NCI-H2196 treated with DMSO at 0.1 percent for 48 hours (cell line): ENCODE data around the gene PTGIR.

Experiments used
- DNase-seq: peaks from one replicate; lab custom pipeline; 2025; ENCODE audit not compliant: unreplicated experiment; lab: John Stamatoyannopoulos, UW

Gene PTGIR

DNA sequence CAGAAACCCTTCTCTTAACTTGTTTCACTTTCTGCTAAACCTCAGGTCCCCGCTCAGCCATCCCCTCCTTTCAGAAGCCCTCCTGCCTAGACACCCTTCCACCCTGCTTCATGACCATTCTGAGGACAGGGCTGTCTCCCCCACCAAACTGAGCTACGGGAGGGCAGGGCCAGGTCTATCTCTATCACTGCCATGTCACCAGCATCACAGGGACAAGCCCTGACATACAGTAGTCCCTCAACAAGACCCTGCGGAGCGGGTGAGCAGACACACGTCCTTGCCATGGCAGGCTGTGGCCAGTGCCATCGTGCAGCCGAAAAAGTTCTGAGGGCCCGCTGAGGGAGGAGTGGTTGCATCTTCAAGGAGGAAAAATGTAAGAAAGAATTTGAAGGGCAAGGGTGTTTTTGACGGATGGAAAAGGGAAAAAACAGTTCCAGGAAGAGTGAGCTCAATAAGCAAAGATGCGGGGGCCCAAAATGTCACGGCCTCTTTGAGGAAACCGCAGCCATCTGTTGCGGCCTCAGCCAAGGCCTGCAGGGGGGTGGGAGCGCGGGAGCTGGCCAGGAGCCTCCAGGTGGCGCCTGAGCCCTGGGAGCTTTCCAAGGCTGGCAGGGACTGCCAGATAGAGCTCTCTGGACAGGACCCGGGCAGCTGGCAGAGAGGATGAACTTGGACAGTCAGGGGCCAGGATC lies 8.1 kb downstream of the PTGIR start:
- DNase-seq = peak; percentile 56

GRCh38 chr19:46615966-46616365 lies 8.9 kb downstream of the PTGIR start:
- DNase-seq = no peak

DNA sequence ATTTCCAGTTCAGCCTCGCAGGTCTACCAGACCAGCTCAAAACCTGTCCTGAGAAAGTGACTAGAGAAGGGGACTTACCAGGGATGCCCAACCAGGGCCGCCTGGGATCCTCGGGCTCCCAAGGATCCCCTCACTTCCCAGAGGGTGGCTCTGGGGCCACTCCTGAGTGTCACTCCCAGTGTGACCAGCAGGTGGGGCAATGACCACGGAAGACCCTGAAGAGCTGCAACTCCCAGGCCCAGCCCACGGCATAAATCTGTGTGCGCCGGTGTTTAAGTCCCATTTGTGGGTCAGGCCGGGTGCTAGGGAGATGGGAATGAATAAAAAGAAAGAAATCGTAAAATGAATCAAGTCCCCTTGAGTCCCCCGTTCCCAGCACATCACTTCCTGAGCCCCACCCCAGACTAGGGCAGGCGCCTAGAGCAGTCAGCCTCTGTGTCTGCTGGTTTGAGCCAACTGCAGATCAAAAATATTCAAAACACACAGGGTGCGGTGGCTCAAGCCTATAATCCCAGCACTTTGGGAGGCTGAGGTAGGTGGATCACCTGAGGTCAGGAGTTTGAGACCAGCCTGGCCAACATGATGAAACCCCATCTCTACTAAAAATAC lies 10.7 kb downstream of the PTGIR start:
- DNase-seq = peak; percentile 53

DNA sequence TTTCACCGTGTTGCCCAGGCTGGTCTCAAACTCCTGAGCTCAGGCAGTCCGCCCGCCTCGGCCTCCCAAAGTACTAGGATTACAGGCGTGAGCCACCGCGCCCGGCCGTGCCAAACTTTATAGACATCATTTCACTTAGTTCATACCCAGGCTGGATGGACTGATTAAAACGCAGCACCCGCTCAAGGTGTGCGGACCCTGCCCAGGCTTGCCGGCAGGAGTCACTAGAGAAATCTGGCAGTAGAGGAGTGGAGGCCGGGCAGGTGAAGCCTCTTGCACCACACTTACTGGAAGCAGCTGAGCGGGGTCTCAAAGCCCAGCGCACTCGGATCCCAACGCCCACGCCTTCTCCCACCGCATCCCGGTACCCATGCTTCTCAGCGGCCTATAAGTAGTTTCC lies 11.4 kb downstream of the PTGIR start:
- no peak for DNase-seq

- no peak for DNase-seq
These were observed 13.1 kb downstream of the PTGIR start for GRCh38 chr19:46611776-46612175.

GRCh38 chr19:46610851-46611770 lies 13.8 kb downstream of the PTGIR start:
- no peak for DNase-seq

DNA sequence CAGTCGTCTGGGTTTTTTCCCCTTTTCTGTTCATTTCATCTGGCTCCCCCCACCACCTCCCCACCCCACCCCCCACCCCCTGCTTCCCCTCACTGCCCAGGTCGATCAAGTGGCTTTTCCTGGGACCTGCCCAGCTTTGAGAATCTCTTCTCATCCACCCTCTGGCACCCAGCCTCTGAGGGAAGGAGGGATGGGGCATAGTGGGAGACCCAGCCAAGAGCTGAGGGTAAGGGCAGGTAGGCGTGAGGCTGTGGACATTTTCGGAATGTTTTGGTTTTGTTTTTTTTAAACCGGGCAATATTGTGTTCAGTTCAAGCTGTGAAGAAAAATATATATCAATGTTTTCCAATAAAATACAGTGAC lies 14.5 kb downstream of the PTGIR start:
- DNase-seq = no peak

DNA sequence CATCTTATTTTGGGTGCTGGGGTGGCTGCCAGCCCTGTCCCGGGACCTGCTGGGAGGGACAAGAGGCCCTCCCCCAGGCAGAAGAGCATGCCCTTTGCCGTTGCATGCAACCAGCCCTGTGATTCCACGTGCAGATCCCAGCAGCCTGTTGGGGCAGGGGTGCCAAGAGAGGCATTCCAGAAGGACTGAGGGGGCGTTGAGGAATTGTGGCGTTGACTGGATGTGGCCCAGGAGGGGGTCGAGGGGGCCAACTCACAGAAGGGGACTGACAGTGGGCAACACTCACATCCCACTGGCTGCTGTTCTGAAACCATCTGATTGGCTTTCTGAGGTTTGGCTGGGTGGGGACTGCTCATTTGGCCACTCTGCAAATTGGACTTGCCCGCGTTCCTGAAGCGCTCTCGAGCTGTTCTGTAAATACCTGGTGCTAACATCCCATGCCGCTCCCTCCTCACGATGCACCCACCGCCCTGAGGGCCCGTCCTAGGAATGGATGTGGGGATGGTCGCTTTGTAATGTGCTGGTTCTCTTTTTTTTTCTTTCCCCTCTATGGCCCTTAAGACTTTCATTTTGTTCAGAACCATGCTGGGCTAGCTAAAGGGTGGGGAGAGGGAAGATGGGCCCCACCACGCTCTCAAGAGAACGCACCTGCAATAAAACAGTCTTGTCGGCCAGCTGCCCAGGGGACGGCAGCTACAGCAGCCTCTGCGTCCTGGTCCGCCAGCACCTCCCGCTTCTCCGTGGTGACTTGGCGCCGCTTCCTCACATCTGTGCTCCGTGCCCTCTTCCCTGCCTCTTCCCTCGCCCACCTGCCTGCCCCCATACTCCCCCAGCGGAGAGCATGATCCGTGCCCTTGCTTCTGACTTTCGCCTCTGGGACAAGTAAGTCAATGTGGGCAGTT lies 15.1 kb downstream of the PTGIR start:
- DNase-seq = no peak

DNA sequence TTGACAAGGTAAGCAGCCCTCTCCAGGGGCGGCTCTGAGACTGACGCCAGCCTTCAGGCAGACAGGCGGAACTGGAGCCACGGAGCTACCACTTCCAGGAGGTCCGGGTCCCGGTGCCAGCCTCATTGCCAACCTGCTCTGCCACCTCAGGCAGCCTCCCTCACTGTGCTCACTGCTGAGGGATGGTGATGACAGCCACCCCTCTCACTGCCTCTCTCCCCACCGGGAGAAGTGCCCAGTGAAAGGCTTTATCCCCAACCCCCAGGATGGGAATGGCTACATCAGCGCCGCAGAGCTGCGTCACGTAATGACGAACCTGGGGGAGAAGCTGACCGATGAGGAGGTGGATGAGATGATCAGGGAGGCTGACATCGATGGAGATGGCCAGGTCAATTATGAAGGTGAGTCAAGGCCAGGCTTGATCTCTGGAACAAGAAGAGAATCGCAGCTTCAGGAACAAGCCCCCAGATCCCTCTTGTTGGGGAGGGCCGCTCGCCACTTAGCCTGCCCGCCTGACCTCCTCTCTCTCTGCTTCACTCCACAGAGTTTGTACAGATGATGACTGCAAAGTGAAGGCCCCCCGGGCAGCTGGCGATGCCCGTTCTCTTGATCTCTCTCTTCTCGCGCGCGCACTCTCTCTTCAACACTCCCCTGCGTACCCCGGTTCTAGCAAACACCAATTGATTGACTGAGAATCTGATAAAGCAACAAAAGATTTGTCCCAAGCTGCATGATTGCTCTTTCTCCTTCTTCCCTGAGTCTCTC lies 16.1 kb downstream of the PTGIR start:
- no peak for DNase-seq

GRCh38 chr19:46608178-46608577 lies 16.7 kb downstream of the PTGIR start:
- no peak for DNase-seq

GRCh38 chr19:46607448-46607841 lies 17.4 kb downstream of the PTGIR start:
- DNase-seq = peak; percentile 37

GRCh38 chr19:46606681-46607447 lies 18.0 kb downstream of the PTGIR start:
- no peak for DNase-seq

GRCh38 chr19:46606019-46606418 lies 18.9 kb downstream of the PTGIR start:
- DNase-seq = no peak

- no peak for DNase-seq
These were observed 19.5 kb downstream of the PTGIR start for GRCh38 chr19:46605356-46605821.

DNA sequence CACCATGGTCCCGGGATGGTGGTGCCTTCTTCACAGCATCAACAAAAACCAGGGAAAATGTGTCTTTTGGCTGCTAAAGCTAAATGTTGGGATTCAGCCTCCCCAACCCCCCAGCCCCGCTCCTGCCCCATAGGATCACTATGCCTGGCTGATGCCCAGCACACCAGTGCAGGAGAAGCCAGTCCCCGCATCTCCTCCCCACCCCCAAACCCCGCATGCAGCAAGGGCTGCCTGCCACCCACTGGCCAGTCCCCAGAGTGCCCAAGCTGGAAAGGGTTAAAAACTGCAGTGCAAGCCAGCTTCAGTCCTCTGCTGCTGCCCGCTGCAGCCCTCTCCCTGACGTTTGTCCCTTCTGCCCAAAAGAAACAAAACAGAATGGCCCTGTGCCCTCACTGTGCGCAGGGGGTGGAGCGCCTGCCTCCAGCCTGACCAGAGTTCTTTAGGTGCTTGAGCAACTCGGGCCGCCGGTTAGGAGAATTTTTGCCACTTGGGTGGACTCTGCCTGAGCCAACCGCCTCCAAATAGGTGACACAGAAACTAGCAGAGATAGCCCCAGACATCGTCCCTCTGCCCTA lies 20.0 kb downstream of the PTGIR start:
- DNase-seq = no peak

DNA sequence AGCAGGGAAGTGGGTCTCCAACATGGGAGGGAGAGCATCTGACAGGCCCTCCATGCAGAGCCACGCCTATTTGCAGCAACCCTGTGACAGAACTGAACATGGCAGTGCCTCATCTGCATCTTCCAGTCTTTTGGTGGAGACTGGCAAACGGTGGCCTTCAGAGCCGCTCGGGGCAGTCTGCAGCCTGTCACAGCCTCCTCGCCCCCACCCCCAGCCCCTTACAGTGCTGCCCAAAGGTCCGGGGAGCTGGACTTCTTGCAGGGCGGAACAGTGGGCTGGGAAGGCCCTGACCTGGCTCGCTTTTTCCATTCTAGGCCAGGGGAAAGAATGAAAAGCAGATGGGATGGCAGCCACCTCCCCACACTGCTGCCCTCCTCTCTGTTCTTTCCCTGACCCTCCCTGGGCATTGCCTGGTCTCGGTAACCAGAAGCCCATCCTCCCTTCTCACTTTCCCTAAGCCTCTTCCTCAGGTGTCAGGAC lies 21.1 kb downstream of the PTGIR start:
- DNase-seq = no peak

GRCh38 chr19:46603195-46603637 lies 21.7 kb downstream of the PTGIR start:
- DNase-seq = no peak

- no peak for DNase-seq
These were observed 22.3 kb downstream of the PTGIR start for GRCh38 chr19:46602392-46603194.
